ENCODE data around the gene GPR107. TPM values are rescaled to one million over a fixed set of nuclear protein-coding genes. Genes with fewer than 3 reads are reported as not detected.

The GPR107 gene
- polyA plus RNA-seq, 4 donors: 2.7 to 37.1 (median 12.8) TPM

GRCh38 chr9:130149031-130149430, 95.3 kb downstream of the GPR107 start:
- Histone ChIP-seq H3K4me1 (ENCODE audit: control insufficient read depth in 3 of 3, insufficient read depth in 2 of 3, low read depth in 1 of 3, low read length in 2 of 3) (peaks cover 0 to 2% (median 0%) of the 10 kb centered on the region in 3 donors), H3K9me3 (ENCODE audit: control insufficient read depth in 2 of 2, insufficient read depth in 1 of 2, low read depth in 1 of 2, low read length in 1 of 2) (no peaks in the 10 kb centered on the region), H3K27me3 (ENCODE audit: control insufficient read depth in 3 of 3, insufficient read depth in 3 of 3, low read length in 3 of 3) (peaks cover 0 to 2% (median 0%) of the 10 kb centered on the region in 3 donors), H3K27ac (ENCODE audit: low read depth in 1 of 3, low read length in 2 of 3) (no peak overlapping the region), H3K36me3 (ENCODE audit: control insufficient read depth in 3 of 3, insufficient read depth in 2 of 3, low read depth in 1 of 3, low read length in 3 of 3) (no peaks in the 10 kb centered on the region), H3K4me3 (ENCODE audit: low read depth in 1 of 3, low read length in 3 of 3) (no peak overlapping the region)
- 79 to 85% (median 81%) methylated on average over 5 of the region's 5 CpGs for WGBS, 3 donors
- FAIRE-seq (no peak), DNase-seq (no peak)

GRCh38 chr9:130149654-130150286, 96.1 kb downstream of the GPR107 start:
- no peak for FAIRE-seq
- H3K27ac ChIP-seq (ENCODE audit: low read depth in 1 of 3, low read length in 2 of 3): no peak overlapping the region
- no peaks in the 10 kb centered on the region for H3K4me1 ChIP-seq (ENCODE audit: control insufficient read depth in 3 of 3, insufficient read depth in 2 of 3, low read depth in 1 of 3, low read length in 2 of 3)
- H3K27me3 ChIP-seq (ENCODE audit: control insufficient read depth in 3 of 3, insufficient read depth in 3 of 3, low read length in 3 of 3): no peaks in the 10 kb centered on the region
- no peak overlapping the region for H3K4me3 ChIP-seq (ENCODE audit: low read depth in 1 of 3, low read length in 3 of 3)
- no peaks in the 10 kb centered on the region for H3K36me3 ChIP-seq (ENCODE audit: control insufficient read depth in 3 of 3, insufficient read depth in 2 of 3, low read depth in 1 of 3, low read length in 3 of 3)
- WGBS, 3 donors: 79 to 87% (median 85%) methylated on average over 5 of the region's 5 CpGs
- H3K9me3 ChIP-seq (ENCODE audit: control insufficient read depth in 2 of 2, insufficient read depth in 1 of 2, low read depth in 1 of 2, low read length in 1 of 2): no peaks in the 10 kb centered on the region
- DNase-seq: no peak

GRCh38 chr9:130150779-130151382, 97.2 kb downstream of the GPR107 start:
- Histone ChIP-seq H3K36me3 (ENCODE audit: control insufficient read depth in 3 of 3, insufficient read depth in 2 of 3, low read depth in 1 of 3, low read length in 3 of 3) (no peaks in the 10 kb centered on the region), H3K4me1 (ENCODE audit: control insufficient read depth in 3 of 3, insufficient read depth in 2 of 3, low read depth in 1 of 3, low read length in 2 of 3) (no peaks in the 10 kb centered on the region), H3K4me3 (ENCODE audit: low read depth in 1 of 3, low read length in 3 of 3) (no peak overlapping the region), H3K27ac (ENCODE audit: low read depth in 1 of 3, low read length in 2 of 3) (no peak overlapping the region), H3K27me3 (ENCODE audit: control insufficient read depth in 3 of 3, insufficient read depth in 3 of 3, low read length in 3 of 3) (no peaks in the 10 kb centered on the region), H3K9me3 (ENCODE audit: control insufficient read depth in 2 of 2, insufficient read depth in 1 of 2, low read depth in 1 of 2, low read length in 1 of 2) (no peaks in the 10 kb centered on the region)
- WGBS, 3 donors: 72 to 79% (median 76%) methylated on average over 14 of the region's 14 CpGs
- FAIRE-seq: no peak
- no peak for DNase-seq

GRCh38 chr9:130154816-130155215, 101.1 kb downstream of the GPR107 start:
- no peaks in the 10 kb centered on the region for H3K27me3 ChIP-seq (ENCODE audit: control insufficient read depth in 3 of 3, insufficient read depth in 3 of 3, low read length in 3 of 3)
- peaks cover 0 to 4% (median 0%) of the 10 kb centered on the region in 3 donors for H3K4me1 ChIP-seq (ENCODE audit: control insufficient read depth in 3 of 3, insufficient read depth in 2 of 3, low read depth in 1 of 3, low read length in 2 of 3)
- H3K4me3 ChIP-seq (ENCODE audit: low read depth in 1 of 3, low read length in 3 of 3): no peak overlapping the region
- no peak for FAIRE-seq
- no peak for DNase-seq
- no peaks in the 10 kb centered on the region for H3K9me3 ChIP-seq (ENCODE audit: control insufficient read depth in 2 of 2, insufficient read depth in 1 of 2, low read depth in 1 of 2, low read length in 1 of 2)
- no peaks in the 10 kb centered on the region for H3K36me3 ChIP-seq (ENCODE audit: control insufficient read depth in 3 of 3, insufficient read depth in 2 of 3, low read depth in 1 of 3, low read length in 3 of 3)
- H3K27ac ChIP-seq (ENCODE audit: low read depth in 1 of 3, low read length in 2 of 3): no peak overlapping the region
- 90 to 94% (median 91%) methylated on average over 3 of the region's 3 CpGs for WGBS, 3 donors

GRCh38 chr9:130155647-130156046, 101.9 kb downstream of the GPR107 start:
- no peaks in the 10 kb centered on the region for H3K9me3 ChIP-seq (ENCODE audit: control insufficient read depth in 2 of 2, insufficient read depth in 1 of 2, low read depth in 1 of 2, low read length in 1 of 2)
- no peak for FAIRE-seq
- H3K27me3 ChIP-seq (ENCODE audit: control insufficient read depth in 3 of 3, insufficient read depth in 3 of 3, low read length in 3 of 3): no peaks in the 10 kb centered on the region
- no peaks in the 10 kb centered on the region for H3K36me3 ChIP-seq (ENCODE audit: control insufficient read depth in 3 of 3, insufficient read depth in 2 of 3, low read depth in 1 of 3, low read length in 3 of 3)
- H3K4me3 ChIP-seq (ENCODE audit: low read depth in 1 of 3, low read length in 3 of 3): no peak overlapping the region
- 88 to 95% (median 95%) methylated on average over 12 of the region's 12 CpGs for WGBS, 3 donors
- peaks cover 0 to 4% (median 0%) of the 10 kb centered on the region in 3 donors for H3K4me1 ChIP-seq (ENCODE audit: control insufficient read depth in 3 of 3, insufficient read depth in 2 of 3, low read depth in 1 of 3, low read length in 2 of 3)
- no peak overlapping the region for H3K27ac ChIP-seq (ENCODE audit: low read depth in 1 of 3, low read length in 2 of 3)
- DNase-seq: no peak

- FAIRE-seq (no peak), DNase-seq (peak in 1 of 2 donors; percentile 11)
- Histone ChIP-seq H3K36me3 (ENCODE audit: control insufficient read depth in 3 of 3, insufficient read depth in 2 of 3, low read depth in 1 of 3, low read length in 3 of 3) (no peaks in the 10 kb centered on the region), H3K27me3 (ENCODE audit: control insufficient read depth in 3 of 3, insufficient read depth in 3 of 3, low read length in 3 of 3) (no peaks in the 10 kb centered on the region), H3K4me3 (ENCODE audit: low read depth in 1 of 3, low read length in 3 of 3) (no peak overlapping the region), H3K9me3 (ENCODE audit: control insufficient read depth in 2 of 2, insufficient read depth in 1 of 2, low read depth in 1 of 2, low read length in 1 of 2) (no peaks in the 10 kb centered on the region), H3K4me1 (ENCODE audit: control insufficient read depth in 3 of 3, insufficient read depth in 2 of 3, low read depth in 1 of 3, low read length in 2 of 3) (peaks cover 0 to 4% (median 0%) of the 10 kb centered on the region in 3 donors), H3K27ac (ENCODE audit: low read depth in 1 of 3, low read length in 2 of 3) (no peak overlapping the region)
- WGBS, 3 donors: 56 to 60% (median 58%) methylated on average over 6 of the region's 6 CpGs
Observed at GRCh38 chr9:130156672-130157071, 103.0 kb downstream of the GPR107 start.

- no peak overlapping the region for H3K4me3 ChIP-seq (ENCODE audit: low read depth in 1 of 3, low read length in 3 of 3)
- WGBS, 3 donors: 72 to 78% (median 75%) methylated on average over 6 to 7 of the region's 7 CpGs
- no peaks in the 10 kb centered on the region for H3K9me3 ChIP-seq (ENCODE audit: control insufficient read depth in 2 of 2, insufficient read depth in 1 of 2, low read depth in 1 of 2, low read length in 1 of 2)
- FAIRE-seq (no peak), DNase-seq (no peak)
- H3K27me3 ChIP-seq (ENCODE audit: control insufficient read depth in 3 of 3, insufficient read depth in 3 of 3, low read length in 3 of 3): no peaks in the 10 kb centered on the region
- no peaks in the 10 kb centered on the region for H3K36me3 ChIP-seq (ENCODE audit: control insufficient read depth in 3 of 3, insufficient read depth in 2 of 3, low read depth in 1 of 3, low read length in 3 of 3)
- H3K27ac ChIP-seq (ENCODE audit: low read depth in 1 of 3, low read length in 2 of 3): no peak overlapping the region
- H3K4me1 ChIP-seq (ENCODE audit: control insufficient read depth in 3 of 3, insufficient read depth in 2 of 3, low read depth in 1 of 3, low read length in 2 of 3): peaks cover 0 to 4% (median 0%) of the 10 kb centered on the region in 3 donors
Observed at GRCh38 chr9:130157079-130157478, 103.4 kb downstream of the GPR107 start.

GRCh38 chr9:130158001-130158400, 104.3 kb downstream of the GPR107 start:
- DNase-seq: no peak

More at GRCh38 chr9:130158001-130158400, 104.3 kb downstream of the GPR107 start:
- WGBS, 3 donors: 85 to 93% (median 92%) methylated on average over 7 to 8 of the region's 8 CpGs
- Histone ChIP-seq H3K4me3 (ENCODE audit: low read depth in 1 of 3, low read length in 3 of 3) (no peak overlapping the region), H3K27ac (ENCODE audit: low read depth in 1 of 3, low read length in 2 of 3) (no peak overlapping the region), H3K27me3 (ENCODE audit: control insufficient read depth in 3 of 3, insufficient read depth in 3 of 3, low read length in 3 of 3) (no peaks in the 10 kb centered on the region), H3K9me3 (ENCODE audit: control insufficient read depth in 2 of 2, insufficient read depth in 1 of 2, low read depth in 1 of 2, low read length in 1 of 2) (no peaks in the 10 kb centered on the region), H3K36me3 (ENCODE audit: control insufficient read depth in 3 of 3, insufficient read depth in 2 of 3, low read depth in 1 of 3, low read length in 3 of 3) (no peaks in the 10 kb centered on the region), H3K4me1 (ENCODE audit: control insufficient read depth in 3 of 3, insufficient read depth in 2 of 3, low read depth in 1 of 3, low read length in 2 of 3) (peaks cover 0 to 4% (median 0%) of the 10 kb centered on the region in 3 donors)
- no peak for FAIRE-seq
